NCI-H2029 treated with DMSO at 0.1 percent for 48 hours (cell line): ENCODE measurements around the gene FBXO44.

ENCODE experiments used
- DNase-seq: peaks from one replicate; lab custom pipeline; 2025; lab: John Stamatoyannopoulos, UW

FBXO44 gene

DNA sequence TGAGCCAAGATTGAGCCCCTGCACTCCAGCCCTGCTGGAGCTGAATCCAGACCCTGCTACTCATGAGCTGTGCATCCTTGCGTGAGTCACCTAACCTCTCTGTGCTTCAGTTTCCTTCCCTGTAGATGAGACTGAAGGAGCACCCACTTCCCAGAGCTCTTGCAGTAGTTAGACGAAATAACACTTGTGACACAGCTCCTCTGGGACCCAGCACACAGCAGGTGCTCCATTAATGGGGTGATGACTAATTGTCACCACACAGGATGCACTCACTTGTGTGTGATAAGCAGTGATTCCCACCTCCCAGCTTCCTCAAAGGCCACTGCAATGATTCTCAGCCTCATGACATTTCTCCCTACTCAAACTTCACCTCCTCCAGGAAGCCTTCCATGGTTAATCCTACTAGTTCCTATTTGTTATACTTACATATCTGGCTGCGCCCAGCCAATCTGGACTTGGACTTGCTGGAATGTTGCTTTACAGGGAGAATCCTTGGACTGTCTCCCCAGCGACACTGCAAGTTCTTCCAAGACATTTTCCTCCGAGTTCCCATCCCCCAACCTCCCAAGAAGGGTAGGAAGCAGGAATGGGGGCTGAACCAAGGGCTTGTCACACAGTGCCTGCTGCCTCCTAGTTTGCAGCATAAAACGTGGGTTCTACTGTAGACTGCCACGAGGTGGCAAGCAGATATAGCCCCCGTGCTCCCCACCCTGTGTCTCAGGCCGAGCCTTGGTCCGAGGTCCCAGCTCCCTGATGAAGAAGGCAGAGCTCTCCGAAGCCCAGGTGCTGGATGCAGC is 54.1 kb downstream of the FBXO44 start:
- DNase-seq, result no peak

DNA sequence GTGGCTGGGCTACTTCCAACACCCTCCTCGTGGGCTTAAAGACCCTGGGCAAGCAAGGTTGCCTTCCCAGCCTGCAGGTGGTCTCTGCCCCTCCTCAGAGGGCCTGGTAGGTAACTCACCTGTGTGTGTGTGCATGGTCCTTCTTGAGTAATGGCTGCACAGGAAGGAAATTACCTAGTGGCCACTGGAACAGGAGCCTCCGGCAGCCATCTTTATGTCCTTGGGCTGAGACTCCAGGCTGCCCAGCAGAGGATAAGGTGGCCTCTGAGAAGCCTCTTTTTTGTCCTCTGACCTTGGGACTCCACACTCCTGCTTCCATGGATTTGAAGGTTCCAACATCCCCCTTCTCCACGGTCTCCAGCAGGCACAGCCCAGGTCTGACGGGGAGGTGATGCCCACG is 56.8 kb downstream of the FBXO44 start:
- no peak for DNase-seq

DNA sequence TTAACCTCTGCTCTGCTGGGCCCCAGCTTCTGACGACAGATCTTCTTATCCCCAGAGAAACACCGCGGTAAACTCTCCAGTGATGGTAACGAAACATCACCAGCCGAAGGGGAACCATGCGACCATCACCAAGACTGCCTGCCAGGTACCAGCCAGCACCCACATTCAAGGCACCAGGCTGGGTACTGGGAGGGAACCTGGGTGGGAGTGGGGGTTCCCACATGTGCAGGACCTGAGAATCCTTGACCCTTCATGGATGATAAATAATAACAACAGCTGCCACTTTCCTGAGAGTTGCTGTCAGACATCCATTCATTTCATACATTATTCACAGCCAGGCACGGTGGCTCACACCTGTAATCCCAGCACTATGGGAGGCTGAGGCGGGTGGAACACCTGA is 57.6 kb downstream of the FBXO44 start:
- no peak for DNase-seq
